Hematopoietic multipotent progenitor cell treated with erythropoietin and hydrocortisone succinate and interleukin-3 and kit ligand, for 4 days (in vitro differentiated cells): Measurements from ENCODE around the gene NGEF.

ENCODE experiments used
- DNase-seq: peaks from one replicate; pipeline ENCODE4 v3.0.0-alpha.2; 2015

NGEF gene

DNA sequence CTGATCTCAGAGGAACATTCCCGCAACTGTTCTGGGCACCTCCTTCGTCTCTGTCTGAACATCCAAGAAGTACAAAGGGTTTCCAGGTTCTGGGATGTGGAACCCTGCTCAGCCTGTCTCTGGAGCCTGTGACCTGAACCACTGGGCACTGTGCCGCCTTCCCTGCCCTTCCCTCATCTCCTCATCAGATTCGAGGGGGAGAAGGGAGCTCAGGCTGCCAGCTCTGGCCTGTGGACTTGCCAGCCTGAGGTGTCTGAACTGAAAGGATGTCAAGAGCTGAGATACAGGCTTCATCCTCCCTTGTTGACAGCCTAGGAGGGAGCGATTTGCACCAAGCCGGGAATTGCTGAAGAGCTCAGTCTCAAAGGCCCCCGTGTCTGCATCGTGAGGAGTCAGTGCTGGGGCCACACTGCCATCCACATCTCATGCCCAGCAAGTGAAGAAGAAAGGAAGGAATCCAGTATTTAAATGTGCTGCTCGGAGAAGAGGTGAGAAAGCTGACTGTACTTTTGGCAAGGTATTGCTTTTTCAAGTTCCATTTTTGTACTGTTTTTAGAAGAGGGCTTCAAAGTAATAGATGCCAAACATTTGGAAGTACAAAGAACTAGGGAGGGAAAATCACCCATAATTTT lies 32.0 kb upstream of the NGEF start:
- DNase-seq = no peak

DNA sequence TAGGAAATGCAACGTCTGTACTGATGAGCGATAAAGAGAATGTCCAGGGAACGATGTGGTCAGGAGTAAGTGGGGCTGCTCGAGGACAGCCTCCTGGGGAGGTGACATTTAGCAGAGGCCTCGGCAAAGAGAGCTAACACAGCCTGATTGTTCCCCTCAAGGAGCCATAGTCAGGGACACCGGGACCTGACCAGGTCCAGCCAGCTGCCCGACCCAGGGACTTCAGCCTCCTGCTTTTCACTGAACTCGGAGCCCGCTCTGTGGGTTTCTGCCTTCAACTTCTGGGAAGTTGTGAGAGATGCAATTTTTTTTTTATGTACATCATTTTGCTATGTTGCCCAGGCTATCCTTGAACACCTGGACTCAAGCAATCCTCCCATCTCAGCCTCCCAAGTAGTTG lies 29.5 kb upstream of the NGEF start:
- DNase-seq = no peak

DNA sequence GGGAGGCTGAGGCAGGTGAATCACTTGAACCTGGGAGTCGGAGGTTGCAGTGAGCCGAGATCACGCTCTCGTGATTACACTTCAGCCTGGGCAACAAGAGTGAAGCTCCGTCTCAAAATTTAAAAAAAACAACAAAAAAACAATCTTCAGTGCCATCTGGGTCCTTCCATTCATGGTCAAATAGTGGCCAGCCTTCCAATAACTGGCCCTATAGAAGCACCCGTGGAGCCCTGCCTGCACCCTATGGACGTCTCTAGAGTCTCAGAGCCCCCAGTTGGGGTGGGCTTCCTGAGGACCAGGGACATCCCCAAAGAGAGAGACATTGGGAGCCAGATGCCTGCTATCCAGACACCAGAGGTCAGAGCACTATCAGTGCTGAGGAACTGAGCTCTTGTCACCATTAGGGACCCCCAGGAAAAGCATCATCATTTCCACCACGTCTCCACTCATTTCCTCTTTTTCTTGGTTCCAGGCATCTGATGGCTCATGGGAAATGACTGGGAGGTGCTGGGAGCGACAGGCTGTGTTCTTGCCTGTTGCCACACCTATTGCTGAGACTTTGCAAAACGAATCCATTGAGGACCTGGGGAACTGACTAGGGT lies 28.8 kb upstream of the NGEF start:
- no peak for DNase-seq

DNA sequence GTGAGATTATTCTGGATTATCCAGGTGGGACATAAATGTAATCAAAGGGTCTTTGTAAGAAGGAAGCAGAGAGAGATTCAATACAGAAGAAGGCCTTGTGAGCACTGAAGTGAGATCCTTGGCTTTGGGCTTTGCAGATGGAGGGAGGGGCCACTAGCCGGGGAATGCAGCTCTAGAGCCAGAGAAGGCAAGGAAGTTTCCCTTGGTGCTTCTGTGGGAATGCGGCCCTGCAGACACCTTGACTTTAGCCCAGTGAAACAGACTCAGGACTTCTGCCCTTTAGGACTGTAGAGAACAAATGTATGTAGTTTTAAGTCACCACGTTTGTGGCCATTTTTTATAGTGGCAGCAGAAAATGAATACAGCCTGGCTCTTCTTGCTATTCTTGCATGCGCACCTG lies 27.5 kb upstream of the NGEF start:
- DNase-seq = no peak

DNA sequence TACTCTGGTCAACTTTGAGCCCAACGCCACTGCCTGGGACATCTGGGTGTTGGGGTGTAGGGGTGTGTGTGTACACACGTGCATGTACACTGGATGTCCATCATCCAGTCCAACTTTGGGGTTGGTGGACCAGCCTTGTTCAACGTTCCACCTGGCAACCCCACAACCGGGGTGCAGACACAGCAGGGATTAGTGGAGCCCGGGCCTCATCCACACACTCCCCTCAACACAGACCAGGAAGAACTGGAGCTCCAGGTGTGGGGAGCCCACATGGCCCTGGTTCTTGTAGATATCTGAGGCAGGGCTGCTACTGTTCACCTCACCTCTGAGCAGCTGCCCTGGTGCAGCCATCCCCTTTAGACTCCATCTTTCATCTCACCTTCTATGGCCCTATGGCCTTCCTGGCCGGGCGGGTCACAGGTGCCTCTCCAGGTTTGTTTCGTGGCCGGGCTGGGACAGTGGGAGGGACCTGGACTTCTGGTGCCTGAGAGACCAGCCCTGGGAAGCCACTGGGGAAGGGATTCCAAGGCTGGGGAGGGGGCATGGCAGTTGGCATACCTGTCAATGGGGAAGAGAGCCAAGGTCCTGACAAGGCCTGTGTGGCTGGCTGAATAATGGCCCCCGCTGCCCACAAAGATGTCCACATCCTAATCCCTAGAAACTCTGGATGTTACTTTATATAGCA lies 26.9 kb upstream of the NGEF start:
- DNase-seq = no peak

DNA sequence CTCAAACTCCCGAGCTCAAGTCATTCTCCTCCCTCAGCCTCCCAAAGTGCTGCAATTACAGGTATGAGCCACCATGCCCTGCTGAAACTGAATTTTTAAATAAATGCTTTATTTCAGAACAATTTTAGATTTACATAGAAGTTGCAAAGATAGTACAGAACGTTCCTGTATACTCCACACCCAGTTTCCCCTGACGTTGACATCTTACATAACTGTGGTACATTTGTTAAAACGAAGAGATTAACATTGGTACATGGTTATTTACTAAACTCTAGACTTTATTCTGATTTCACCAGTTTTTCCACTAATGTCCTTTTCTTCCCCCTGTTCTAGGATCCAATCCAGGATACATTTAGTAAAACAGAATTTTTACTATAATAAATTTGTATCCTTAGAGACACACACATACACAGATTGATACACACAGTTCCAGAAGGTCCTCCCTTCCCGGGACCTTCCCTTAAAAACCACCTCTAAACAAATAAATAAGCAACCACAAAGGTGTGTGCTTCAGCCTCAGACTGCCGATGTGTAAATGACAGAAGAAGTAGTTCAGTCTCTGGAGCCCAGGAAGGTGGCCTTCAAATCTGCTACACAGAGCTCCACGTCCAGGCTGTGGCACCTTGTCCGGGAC lies 26.3 kb upstream of the NGEF start:
- no peak for DNase-seq

DNA sequence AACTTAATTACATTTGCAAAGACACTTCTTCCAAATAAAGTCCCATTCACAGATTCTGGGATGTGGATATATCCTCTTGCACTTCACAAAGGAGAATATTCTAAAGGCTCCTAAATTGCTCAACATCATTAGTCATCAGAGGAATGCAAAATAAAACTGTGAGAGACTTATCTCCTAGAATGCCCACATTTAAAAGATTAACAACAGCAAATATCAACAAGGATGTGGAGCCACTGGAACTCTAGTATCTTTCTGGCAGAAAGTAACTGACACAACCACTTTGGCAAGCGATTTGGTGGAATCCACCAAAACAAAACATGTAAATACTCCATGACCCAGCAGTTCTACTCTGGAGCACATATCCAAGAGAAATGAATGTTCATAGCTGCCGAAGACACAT lies 24.0 kb upstream of the NGEF start:
- DNase-seq = no peak

DNA sequence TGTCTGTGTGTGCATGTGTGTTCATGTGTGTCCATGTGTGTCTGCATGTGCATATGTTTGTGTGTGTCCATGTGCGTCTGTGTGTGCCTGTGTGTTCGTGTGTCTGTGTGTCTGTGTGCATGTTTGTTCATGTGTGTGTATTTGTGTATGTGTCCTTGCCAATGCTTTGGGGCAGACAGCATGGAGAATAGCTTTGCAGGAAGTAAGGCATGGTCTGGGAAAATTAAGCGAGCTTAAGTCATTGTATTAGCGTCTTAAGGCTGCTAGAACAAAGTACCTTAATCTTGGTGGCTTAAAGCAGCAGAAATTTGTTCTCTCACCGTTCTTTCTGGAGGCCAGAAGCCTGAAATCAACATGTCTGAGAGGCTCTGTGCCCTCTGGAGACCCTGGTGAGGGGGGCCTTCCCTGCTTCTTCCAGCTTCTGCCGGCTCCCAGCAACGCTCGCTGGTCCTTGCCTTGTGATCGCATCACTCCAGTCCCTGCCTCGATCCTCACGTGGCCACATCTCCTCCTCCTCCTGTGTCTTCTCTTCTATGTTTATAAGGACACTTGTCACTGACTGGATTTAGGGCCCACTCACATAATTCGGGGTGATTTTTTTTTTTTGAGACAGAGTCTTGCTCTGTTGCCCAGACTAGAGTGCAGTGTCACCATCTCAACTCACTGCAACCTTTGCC lies 23.2 kb upstream of the NGEF start:
- no peak for DNase-seq

DNA sequence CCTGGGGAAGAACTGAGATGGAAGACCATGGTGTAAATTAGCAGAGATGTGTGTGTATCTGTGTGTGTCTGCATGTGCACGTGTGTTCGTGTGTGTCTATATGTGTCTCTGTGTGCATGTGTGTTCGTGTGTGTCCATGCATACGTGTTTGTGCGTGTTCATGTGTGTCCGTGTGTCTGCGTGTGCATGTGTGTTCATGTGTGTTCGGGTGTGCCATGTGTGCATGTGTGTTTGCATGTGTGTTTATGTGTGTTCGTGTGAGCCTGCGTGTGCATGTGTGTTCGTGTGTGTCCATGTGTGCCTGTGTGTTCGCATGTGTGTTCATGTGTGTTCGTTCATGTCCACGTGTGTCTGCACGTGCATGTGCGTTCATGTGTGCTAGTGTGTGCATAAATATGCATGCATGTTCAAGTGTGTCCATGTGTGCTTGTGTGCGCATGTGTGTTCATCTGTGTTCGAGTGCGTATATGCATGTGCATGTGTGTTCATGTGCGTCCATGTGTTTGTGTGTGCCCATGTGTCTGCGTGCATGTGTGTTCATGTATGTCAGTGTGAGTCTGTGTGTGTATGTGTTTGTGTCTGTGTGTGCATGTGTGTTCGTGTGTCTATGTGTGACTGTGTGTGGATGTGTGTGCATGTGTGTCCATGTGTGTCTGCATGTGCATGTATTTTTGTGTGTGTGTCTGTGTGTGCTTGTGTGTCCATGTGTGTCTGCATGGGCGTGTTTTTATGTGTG lies 22.5 kb upstream of the NGEF start:
- DNase-seq = no peak

DNA sequence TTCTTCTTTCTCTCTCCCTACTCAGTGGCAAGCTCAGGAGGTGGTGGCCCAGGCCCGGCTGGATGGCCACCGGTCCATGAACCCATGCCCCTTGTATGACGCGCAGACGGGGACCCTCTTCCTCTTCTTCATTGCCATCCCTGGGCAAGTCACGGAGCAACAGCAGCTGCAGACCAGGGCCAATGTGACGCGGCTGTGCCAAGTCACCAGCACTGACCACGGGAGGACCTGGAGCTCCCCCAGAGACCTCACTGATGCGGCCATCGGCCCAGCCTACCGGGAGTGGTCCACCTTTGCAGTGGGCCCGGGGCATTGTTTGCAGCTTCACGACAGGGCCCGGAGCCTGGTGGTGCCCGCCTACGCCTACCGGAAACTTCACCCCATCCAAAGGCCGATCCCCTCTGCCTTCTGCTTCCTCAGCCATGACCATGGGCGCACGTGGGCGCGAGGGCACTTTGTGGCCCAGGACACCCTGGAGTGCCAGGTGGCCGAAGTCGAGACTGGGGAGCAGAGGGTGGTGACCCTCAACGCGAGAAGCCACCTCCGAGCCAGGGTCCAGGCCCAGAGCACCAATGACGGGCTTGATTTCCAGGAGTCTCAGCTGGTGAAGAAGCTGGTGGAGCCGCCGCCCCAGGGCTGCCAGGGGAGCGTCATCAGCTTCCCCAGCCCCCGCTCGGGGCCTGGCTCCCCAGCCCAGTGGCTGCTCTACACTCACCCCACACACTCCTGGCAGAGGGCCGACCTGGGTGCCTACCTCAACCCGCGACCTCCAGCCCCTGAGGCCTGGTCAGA lies 21.2 kb upstream of the NGEF start:
- DNase-seq = no peak

DNA sequence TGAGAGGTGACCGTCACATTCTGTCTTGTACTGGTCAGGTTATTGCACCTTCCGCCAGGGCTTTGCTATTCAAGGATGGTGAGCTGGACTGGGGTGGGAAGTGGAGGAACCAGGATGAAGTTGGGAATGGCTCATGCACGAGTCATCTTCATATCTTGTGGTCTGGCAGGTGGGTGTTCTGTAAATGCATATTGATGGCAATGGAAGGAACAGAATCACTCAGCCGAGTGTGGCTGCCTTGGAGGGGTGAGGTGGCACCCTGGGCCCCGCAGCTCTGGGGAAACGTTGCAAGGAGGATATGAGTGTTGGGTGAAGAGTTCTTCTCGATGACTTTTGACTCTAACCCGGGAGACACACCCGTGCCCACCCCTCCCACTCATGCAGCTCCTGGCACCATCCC lies 20.6 kb upstream of the NGEF start:
- DNase-seq = no peak

DNA sequence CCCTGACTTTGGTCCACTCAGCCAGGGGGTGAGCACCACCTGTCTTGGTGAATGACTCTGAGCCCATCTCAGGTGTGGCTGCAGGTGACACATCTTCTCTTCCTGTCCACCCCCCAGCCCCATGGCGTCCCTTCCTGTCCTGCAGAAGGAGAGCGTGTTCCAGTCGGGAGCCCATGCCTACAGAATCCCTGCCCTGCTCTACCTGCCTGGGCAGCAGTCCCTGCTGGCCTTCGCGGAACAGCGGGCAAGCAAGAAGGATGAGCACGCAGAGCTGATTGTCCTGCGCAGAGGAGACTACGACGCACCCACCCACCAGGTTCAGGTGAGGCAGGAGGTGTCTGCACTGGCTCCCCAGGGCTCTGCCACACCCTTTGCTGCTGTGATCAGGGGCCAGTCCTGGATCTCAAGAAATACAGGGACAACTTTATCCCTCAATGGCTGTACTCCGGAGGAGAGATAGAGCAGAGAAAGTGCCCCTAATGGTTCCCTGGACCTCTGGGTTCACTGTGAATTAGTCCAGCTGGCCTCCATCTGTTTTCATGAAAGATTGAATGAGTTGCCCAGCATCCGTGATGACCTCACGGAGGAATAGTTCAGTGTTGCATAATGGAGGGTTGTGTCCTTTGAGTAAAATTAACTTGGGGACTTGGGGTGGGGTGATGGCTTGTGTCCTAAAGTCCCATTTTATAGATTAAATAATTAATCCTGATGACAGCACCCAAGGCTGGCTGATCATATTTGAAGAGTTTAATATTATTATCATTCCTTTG lies 19.7 kb upstream of the NGEF start, which contains the start of gene NEU2:
NEU2 (plus strand) TSS at position 122 of the 770 bp plus-strand sequence; CDS start at position 122, 0 bp downstream.
- no peak for DNase-seq

DNA sequence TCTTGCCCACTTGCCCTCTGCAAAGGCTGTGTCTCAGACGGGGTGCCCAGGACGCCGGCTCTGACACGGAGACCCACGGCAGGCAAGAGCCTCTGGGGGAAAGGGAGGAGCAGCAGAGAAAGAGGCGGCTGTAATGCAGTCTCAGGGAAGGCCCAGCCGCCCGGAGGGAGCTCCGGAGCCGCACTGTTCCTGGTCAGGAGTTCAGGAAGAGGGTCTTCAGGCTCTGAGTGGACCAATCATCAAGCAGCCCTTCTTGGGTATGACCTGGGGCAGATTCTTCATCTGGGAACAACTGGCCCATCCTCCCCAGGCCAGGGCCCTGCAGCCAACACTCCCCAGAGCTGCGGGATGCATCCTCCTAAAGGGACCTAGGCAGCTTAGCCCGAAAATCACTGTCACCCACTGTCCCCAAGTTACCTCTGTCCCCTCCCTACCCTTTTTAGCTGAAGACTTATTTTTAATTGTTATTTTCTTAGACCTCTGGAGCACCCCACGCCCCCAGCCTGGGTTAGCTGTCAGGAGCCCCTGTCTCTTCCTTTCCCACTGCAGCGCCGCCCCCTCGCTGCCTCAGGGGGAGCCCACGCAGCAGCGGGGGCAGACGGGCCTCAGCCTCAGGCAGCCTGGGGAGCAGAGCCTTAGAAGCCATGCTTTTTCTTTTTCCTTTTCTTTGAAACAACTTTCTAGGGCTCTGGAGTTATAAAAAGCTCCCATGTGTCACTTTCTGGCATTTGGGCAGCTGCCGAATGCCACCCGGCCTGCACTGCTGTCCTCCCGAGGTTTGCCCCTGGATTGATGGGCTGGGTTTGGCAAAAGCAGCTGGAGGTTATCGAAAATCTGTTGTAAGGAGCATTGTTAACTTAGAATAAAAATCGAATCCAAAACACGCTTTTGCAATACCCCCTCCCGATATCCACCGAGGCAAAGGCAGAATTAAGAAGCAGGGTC lies 18.8 kb upstream of the NGEF start:
- DNase-seq = no peak

DNA sequence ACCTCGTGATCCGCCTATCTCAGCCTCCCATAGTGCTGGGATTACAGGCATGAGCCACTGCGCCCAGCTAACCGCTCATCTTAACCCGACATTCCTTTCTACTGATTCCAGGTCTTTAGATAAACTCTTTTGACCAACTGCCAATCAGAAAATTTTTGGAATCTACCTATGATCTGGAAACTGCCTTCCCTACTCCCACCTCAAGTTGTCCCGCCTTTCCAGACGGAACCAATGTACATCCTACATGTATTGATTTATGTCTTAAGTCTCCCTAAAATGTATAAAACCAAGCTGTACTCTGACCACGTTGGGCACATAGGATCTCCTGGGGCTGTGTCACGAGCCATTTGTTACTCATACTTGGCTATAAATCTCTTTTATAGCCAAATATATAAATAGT lies 16.3 kb upstream of the NGEF start:
- DNase-seq = no peak

DNA sequence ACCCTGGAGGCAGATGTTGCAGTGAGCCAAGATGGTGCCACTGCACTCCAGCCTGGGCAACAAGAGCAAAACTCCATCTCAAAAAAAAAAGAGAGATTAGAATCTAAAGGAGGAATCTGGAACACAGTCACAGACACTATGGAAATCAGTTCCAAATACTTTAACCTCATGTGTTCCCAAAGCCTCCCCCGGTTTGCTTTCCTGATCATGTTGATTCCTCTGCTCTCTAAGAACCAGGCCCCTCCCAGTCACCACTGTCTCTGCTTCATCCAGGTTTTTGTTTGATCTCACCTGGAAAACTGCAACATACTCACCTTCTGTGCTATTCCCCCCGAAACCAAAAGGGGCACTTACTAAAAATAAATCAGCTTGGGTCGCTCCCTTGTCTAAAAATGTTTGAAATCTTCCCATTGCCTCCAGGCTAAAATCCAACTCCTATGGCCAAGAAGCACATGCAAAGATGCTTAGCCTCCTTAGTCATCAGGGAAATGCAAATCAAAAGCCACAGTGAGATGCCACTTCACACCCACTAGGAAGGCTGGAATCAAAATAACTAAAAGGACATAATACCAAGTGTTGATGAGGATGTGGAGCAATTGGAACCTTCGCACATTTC lies 13.2 kb upstream of the NGEF start:
- no peak for DNase-seq

DNA sequence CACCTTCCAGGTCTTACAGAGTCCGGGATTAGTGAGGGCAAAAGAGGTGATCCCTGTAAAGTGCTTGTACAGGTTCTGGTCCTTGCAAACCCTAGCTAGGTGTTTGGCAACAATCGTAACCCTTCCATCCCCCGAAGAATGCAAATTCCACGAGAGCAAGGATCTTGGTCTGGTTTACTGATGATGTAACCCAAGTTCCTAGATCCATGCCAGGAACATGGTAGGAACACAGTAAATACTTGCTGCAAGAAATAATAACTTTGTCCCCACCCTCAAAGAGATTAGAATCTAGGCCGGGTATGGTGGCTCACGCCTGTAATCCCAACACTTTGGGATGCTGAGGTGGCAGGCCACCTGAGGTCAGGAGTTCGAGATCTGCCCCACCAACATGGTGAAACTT lies 12.7 kb upstream of the NGEF start:
- DNase-seq = no peak

DNA sequence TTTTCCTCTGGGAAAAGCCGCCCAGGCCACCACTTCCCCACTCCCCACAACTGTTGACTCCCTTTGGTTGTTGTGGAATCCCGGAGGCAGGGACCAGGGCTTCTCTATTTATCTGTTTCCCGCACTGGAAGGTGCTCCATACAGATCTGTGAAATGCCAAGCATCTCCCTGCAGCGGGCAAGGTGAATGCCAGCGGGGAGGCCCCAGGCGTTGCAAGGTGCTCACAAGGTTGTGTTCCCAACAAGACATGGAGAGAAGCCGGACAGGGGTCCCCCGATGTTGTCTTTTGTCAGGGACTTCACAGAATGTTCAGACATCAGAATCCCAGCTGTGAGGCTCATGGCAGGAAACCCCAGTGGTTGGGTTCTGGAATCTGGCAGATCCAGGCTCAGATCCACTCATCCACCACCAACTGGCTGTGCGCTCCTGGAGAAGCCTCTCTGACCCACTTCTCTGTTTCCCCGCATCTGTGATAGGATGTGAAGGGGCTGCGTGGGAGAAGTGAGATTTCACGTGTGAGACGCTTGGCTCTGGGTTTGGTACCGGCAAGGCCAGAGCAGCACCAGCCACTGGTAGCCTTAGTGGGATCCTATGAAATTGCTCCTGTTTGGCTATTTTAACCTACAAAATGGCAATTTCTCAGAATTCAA lies 10.8 kb upstream of the NGEF start:
- no peak for DNase-seq

DNA sequence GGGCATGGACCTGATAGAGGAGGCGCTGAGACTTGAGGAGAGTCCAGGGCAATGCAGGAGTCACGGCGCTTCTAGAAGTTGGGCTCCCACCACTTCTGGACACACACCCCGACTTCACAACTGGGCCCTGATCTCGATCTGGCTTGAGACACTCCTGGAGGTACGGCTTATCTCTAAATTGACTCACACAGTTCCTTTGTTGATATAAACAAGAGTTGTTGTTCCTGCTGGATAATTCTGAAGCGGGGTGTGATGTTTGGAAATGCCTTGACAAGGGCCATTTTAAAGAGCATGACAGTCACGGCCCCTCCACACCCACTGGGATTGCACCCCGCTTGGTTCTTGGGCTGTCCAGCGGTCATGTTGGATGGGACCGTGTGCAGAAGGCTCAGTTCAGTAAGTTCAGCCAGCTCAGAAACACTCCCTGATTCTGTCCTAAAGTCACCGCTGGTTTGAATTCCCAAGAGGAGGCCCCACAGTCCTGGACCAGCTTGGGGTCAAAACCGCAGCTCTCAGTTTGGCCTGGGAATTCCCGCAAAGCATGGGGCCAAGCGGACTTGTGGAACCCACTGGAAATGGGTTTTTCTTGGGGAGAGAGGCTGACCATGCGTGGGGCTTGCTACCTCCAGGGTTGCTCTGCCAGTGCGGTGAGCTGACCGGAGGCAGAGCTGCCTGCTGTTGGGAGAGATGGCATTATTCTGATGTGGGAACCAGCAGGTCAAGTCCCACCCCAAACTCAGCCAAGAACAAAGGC lies 10.1 kb upstream of the NGEF start:
- no peak for DNase-seq
